ENCODE results near the gene FLNB. TPM values are rescaled to one million over a fixed set of nuclear protein-coding genes. Genes with fewer than 3 reads are reported as not detected.

Gene FLNB
- total RNA-seq, 4 donors from 2014 or later: 265 to 345 (median 277) TPM

GRCh38 chr3:58042947-58043707 is 34.9 kb downstream of the FLNB start:
- Histone ChIP-seq H3K4me3 (no peak overlapping the region), H3K27ac (peak overlapping the region in 2 of 4 donors; percentile 70 to 74), H3K27me3 (no peaks in the 10 kb centered on the region), H3K4me1 (peaks cover 0 to 96% (median 38%) of the 10 kb centered on the region in 4 donors), H3K36me3 (no peaks in the 10 kb centered on the region), H3K9me3 (no peaks in the 10 kb centered on the region)
- TF ChIP-seq POLR2A (IDR thresholded peaks at IDR 0.05) (no peak), CTCF (IDR thresholded peaks at IDR 0.05) (no peak), EP300 (IDR thresholded peaks at IDR 0.05) (no peak)
- 57 to 82% methylated on average over 6 of the region's 6 CpGs for WGBS, 2 donors
- no peak for DNase-seq (ENCODE audit: low spot score in 2 of 2)

- no peak for DNase-seq (ENCODE audit: low spot score in 2 of 2)
- 74 to 86% methylated on average over 4 of the region's 4 CpGs for WGBS, 2 donors
- no peaks in the 10 kb centered on the region for H3K9me3 ChIP-seq
- no peak overlapping the region for H3K4me3 ChIP-seq
- no peaks in the 10 kb centered on the region for H3K27me3 ChIP-seq
- H3K27ac ChIP-seq: peak overlapping the region in 2 of 4 donors; percentile 70 to 74
- TF ChIP-seq CTCF (IDR thresholded peaks at IDR 0.05) (no peak), POLR2A (IDR thresholded peaks at IDR 0.05) (no peak), EP300 (IDR thresholded peaks at IDR 0.05) (no peak)
- H3K36me3 ChIP-seq: no peaks in the 10 kb centered on the region
- peaks cover 0 to 97% (median 40%) of the 10 kb centered on the region in 4 donors for H3K4me1 ChIP-seq
Observed at GRCh38 chr3:58043933-58044332, 35.7 kb downstream of the FLNB start.

- peaks cover 0 to 99% (median 45%) of the 10 kb centered on the region in 4 donors for H3K4me1 ChIP-seq
- 54 to 58% methylated on average over 7 of the region's 7 CpGs for WGBS, 2 donors
- TF ChIP-seq EP300 (IDR thresholded peaks at IDR 0.05) (peak; percentile 28 to 93), POLR2A (IDR thresholded peaks at IDR 0.05) (no peak)
Observed at GRCh38 chr3:58044691-58045483, 36.7 kb downstream of the FLNB start.

GRCh38 chr3:58047826-58048225 is 39.6 kb downstream of the FLNB start:
- no peak for DNase-seq (ENCODE audit: low spot score in 2 of 2)
- TF ChIP-seq CTCF (IDR thresholded peaks at IDR 0.05): no peak
- TF ChIP-seq POLR2A (IDR thresholded peaks at IDR 0.05): no peak
- TF ChIP-seq EP300 (IDR thresholded peaks at IDR 0.05): no peak
- H3K27ac ChIP-seq: peak overlapping the region in 2 of 4 donors; percentile 64 to 77
- no peak overlapping the region for H3K4me3 ChIP-seq
- H3K9me3 ChIP-seq: no peaks in the 10 kb centered on the region
- WGBS, 2 donors: 51 to 66% methylated on average over 5 of the region's 5 CpGs
- no peaks in the 10 kb centered on the region for H3K27me3 ChIP-seq
- peaks cover 0 to 99% (median 44%) of the 10 kb centered on the region in 4 donors for H3K4me1 ChIP-seq
- H3K36me3 ChIP-seq: no peaks in the 10 kb centered on the region

More at GRCh38 chr3:58044691-58045483, 36.7 kb downstream of the FLNB start:
- Histone ChIP-seq H3K27ac (peak overlapping the region in 2 of 4 donors; percentile 70 to 74), H3K4me3 (no peak overlapping the region), H3K27me3 (no peaks in the 10 kb centered on the region), H3K9me3 (no peaks in the 10 kb centered on the region), H3K36me3 (no peaks in the 10 kb centered on the region)
- DNase-seq (ENCODE audit: low spot score in 2 of 2): peak in 1 of 2 donors; percentile 60

GRCh38 chr3:58048301-58048700 is 40.1 kb downstream of the FLNB start:
- Histone ChIP-seq H3K4me3 (no peak overlapping the region), H3K4me1 (peaks cover 0 to 100% (median 43%) of the 10 kb centered on the region in 4 donors), H3K27me3 (no peaks in the 10 kb centered on the region), H3K27ac (peak overlapping the region in 2 of 4 donors; percentile 64 to 77), H3K9me3 (no peaks in the 10 kb centered on the region), H3K36me3 (no peaks in the 10 kb centered on the region)
- 57 to 71% methylated on average over 4 of the region's 4 CpGs for WGBS, 2 donors
- DNase-seq (ENCODE audit: low spot score in 2 of 2): no peak
- TF ChIP-seq EP300 (IDR thresholded peaks at IDR 0.05) (peak in 1 of 2 donors; percentile 60), CTCF (IDR thresholded peaks at IDR 0.05) (no peak)
